OCI-LY1 (cell line): ENCODE data around the gene DPP6.

Source experiments
- EZH2 ChIP-seq: fragments of 200-600 bp; sonication (generic), shearing (Covaris generic); IDR thresholded peaks from 2 replicates; pipeline ENCODE4 v1.8.0; 2017; ENCODE audit warnings: borderline replicate concordance, mixed run types, mild to moderate bottlenecking, antibody characterized with exemption, low read length, moderate library complexity, mixed read lengths
- TF ChIP-seq, protein P1 (sequence below): fragments of 200-600 bp; sonication (generic), shearing (Covaris generic); IDR thresholded peaks from 2 replicates; pipeline ENCODE4 v1.5.1; 2017; ENCODE audit warnings: mild to moderate bottlenecking, antibody characterized with exemption, low read length, moderate library complexity, mixed read lengths

DNA sequence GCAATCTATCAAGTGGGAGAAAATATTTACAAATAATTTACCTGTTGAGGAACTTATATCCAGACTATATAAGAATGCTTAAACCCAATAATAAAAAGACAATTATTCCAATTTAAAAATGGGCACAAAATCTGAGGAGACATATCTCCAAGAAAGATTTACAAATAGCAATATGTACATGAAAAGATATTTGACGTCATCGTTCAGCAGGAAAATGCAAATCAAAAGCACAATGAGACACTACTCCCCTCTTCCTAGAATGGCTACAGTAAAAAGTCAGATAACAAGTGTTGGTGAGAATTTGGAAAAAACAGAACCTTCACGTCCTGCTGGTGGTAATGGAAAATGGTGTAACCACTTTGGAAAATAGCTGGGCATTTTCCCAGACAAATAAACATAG lies 457.0 kb downstream of the DPP6 start:
- TF ChIP-seq, protein P1, sequence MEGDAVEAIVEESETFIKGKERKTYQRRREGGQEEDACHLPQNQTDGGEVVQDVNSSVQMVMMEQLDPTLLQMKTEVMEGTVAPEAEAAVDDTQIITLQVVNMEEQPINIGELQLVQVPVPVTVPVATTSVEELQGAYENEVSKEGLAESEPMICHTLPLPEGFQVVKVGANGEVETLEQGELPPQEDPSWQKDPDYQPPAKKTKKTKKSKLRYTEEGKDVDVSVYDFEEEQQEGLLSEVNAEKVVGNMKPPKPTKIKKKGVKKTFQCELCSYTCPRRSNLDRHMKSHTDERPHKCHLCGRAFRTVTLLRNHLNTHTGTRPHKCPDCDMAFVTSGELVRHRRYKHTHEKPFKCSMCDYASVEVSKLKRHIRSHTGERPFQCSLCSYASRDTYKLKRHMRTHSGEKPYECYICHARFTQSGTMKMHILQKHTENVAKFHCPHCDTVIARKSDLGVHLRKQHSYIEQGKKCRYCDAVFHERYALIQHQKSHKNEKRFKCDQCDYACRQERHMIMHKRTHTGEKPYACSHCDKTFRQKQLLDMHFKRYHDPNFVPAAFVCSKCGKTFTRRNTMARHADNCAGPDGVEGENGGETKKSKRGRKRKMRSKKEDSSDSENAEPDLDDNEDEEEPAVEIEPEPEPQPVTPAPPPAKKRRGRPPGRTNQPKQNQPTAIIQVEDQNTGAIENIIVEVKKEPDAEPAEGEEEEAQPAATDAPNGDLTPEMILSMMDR, result no peak
- no peak for TF ChIP-seq EZH2
